ENCODE data around the gene ZIC2.

GRCh38 chr13:99989276-99990125, 7.9 kb downstream of the ZIC2 start:
- no peak for TF ChIP-seq CTCF (IDR thresholded peaks at IDR 0.05)
- no peak for TF ChIP-seq POLR2AphosphoS5 (IDR thresholded peaks at IDR 0.05)

Data from prostate gland (tissue), 2 donors.